HCT116 (cell line): ENCODE results near the gene PC. TPM values are rescaled to one million over a fixed set of nuclear protein-coding genes. Genes with fewer than 3 reads are reported as not detected.

ENCODE experiments used
- ATAC-seq: fragments of 200-7000 bp; cut with Tn5 transposase; 2 replicates; pipeline ENCODE4 v1.9.1; 2020; ENCODE audit warnings: mild to moderate bottlenecking, moderate library complexity
- BruUV-seq: library from RNA; stranded (reverse); fragments of 400-500 nt; replicated peaks from 2 replicates; lab custom pipeline; 2021; lab: Mats Ljungman, UMichigan
- CTCF ChIA-PET: fragments of 300-600 bp; sonication (Branson Sonifier 250); formaldehyde crosslinking; loops from one replicate; lab custom pipeline; 2021; ENCODE audit warnings: antibody characterized with exemption; lab: Charles Lee
- POLR2A ChIA-PET: fragments of 300-600, 350-600 bp; sonication (Branson Sonifier 250); formaldehyde crosslinking; loops from one replicate; lab custom pipeline; 2021; ENCODE audit warnings: antibody characterized with exemption; lab: Charles Lee
- RAD21 ChIA-PET, 2 experiments: fragments of 300-600 bp; sonication (Branson Sonifier 250); formaldehyde crosslinking; loops; one replicate each; lab custom pipeline; 2023; ENCODE audit warnings: low total read pairs in 2 of 2; ENCODE audit not compliant: uncharacterized antibody in 2 of 2, unreplicated experiment in 2 of 2, low non-redundant PET in 1 of 2; lab: Charles Lee
- DNase-seq: peaks from one replicate; pipeline ENCODE4 v3.0.0-alpha.2; 2010; ENCODE audit warnings: low read depth, low spot score
- H2AFZ ChIP-seq: fragments of 200-600 bp; shearing (Covaris generic), sonication (generic); 2 replicates; pipeline ENCODE4 v1.6.1; 2017; ENCODE audit warnings: low read depth, mixed run types, mixed read lengths, antibody characterized with exemption, low read length; ENCODE audit not compliant: poor library complexity, severe bottlenecking
- H3K27ac ChIP-seq: 2 replicates; pipeline ENCODE4 v1.5.1; 2012; ENCODE audit warnings: low read depth, low read length
- H3K27me3 ChIP-seq: fragments of 200-600 bp; sonication (generic); 2 replicates; pipeline ENCODE4 v1.6.1; 2016; ENCODE audit warnings: mixed run types, low read length, mixed read lengths; ENCODE audit not compliant: insufficient read depth
- H3K36me3 ChIP-seq, 2 experiments: fragments of 200-500 bp in 1 of 2; fragments of 200-600 bp in 1 of 2; sonication (Bioruptor generic) in 1 of 2; sonication (generic) in 1 of 2; 2 replicates each; pipeline versions ENCODE4 v1.5.1 to v1.6.1; 2014 to 2016; ENCODE audit warnings: low read length in 2 of 2, inconsistent platforms in 1 of 2, mixed read lengths in 1 of 2, mixed run types in 1 of 2; ENCODE audit not compliant: insufficient read depth in 2 of 2, control insufficient read depth in 1 of 2
- H3K4me1 ChIP-seq, 2 experiments: fragments of 200-600 bp in 1 of 2; sonication (generic) in 1 of 2; 2 replicates each; pipeline versions ENCODE4 v1.5.1 to v1.6.1; 2012 to 2017; ENCODE audit warnings: low read length in 2 of 2, inconsistent platforms in 1 of 2, mild to moderate bottlenecking in 1 of 2, mixed read lengths in 1 of 2, mixed run types in 1 of 2, moderate library complexity in 1 of 2; ENCODE audit not compliant: insufficient read depth in 2 of 2, control insufficient read depth in 1 of 2
- H3K4me2 ChIP-seq: fragments of 200-600 bp; sonication (generic); 2 replicates; pipeline ENCODE4 v1.6.1; 2017; ENCODE audit warnings: mixed run types, low read length, mixed read lengths
- H3K4me3 ChIP-seq, 2 experiments: fragments of 200-600 bp in 1 of 2; sonication (generic) in 1 of 2; replicated peaks in 1 of 2; 2 replicates each; pipeline ENCODE4 v1.5.1; 2011 to 2016; ENCODE audit warnings: low read length in 2 of 2, control low read depth in 1 of 2, low read depth in 1 of 2, mild to moderate bottlenecking in 1 of 2, mixed read lengths in 1 of 2, mixed run types in 1 of 2
- H3K79me2 ChIP-seq: fragments of 200-600 bp; sonication (generic); 2 replicates; pipeline ENCODE4 v1.6.1; 2017; ENCODE audit warnings: mild to moderate bottlenecking, mixed run types, low read length, moderate library complexity, mixed read lengths; ENCODE audit not compliant: insufficient read depth
- H3K9ac ChIP-seq: fragments of 200-600 bp; sonication (generic); 2 replicates; pipeline ENCODE4 v1.6.1; 2016; ENCODE audit warnings: low read length, mixed read lengths
- H3K9me2 ChIP-seq: fragments of 200-600 bp; sonication (generic), shearing (Covaris generic); 2 replicates; pipeline ENCODE4 v1.6.1; 2017; ENCODE audit warnings: mixed run types, mild to moderate bottlenecking, moderate library complexity; ENCODE audit not compliant: insufficient read depth
- H3K9me3 ChIP-seq, 2 experiments: fragments of 200-500 bp in 1 of 2; fragments of 200-600 bp in 1 of 2; sonication (Bioruptor generic) in 1 of 2; sonication (generic) in 1 of 2; 2 replicates each; pipeline ENCODE4 v1.6.1; 2014 to 2017; ENCODE audit warnings: low read length in 2 of 2, mixed read lengths in 2 of 2, inconsistent platforms in 1 of 2, low read depth in 1 of 2, mild to moderate bottlenecking in 1 of 2, mixed run types in 1 of 2, moderate library complexity in 1 of 2; ENCODE audit not compliant: control insufficient read depth in 1 of 2, insufficient read depth in 1 of 2
- H4K20me1 ChIP-seq: fragments of 200-600 bp; sonication (generic), shearing (Covaris generic); 2 replicates; pipeline ENCODE4 v1.6.1; 2017; ENCODE audit warnings: mixed run types, mild to moderate bottlenecking, moderate library complexity; ENCODE audit not compliant: insufficient read depth
- EZH2 ChIP-seq: fragments of 200-600 bp; sonication (generic); IDR thresholded peaks from 2 replicates; pipeline ENCODE4 v1.6.1; 2017; ENCODE audit warnings: antibody characterized with exemption, mixed run types
- EZH2phosphoT487 ChIP-seq: fragments of 200-600 bp; IDR thresholded peaks from 2 replicates; pipeline ENCODE4 v1.6.1; 2018; ENCODE audit warnings: antibody characterized with exemption, borderline replicate concordance
- JUND ChIP-seq: IDR thresholded peaks from 2 replicates; pipeline ENCODE4 v1.6.1; 2012
- POLR2A ChIP-seq: IDR thresholded peaks from 2 replicates; pipeline ENCODE4 v1.7.0; 2011; ENCODE audit warnings: borderline replicate concordance; ENCODE audit not compliant: insufficient read depth, insufficient read length; ENCODE audit errors: extremely low read depth
- SRF ChIP-seq: IDR thresholded peaks from 2 replicates; pipeline ENCODE4 v1.6.1; 2012; ENCODE audit warnings: low read depth
- intact Hi-C: fragments of 100-400 bp; cut with micrococcal nuclease; formaldehyde crosslinking; loops from 2 replicates; pipeline ENCODE4 v1.10.0; 2022
- total RNA-seq: library from RNA; stranded (reverse); gene quantifications from one replicate; pipeline ENCODE4 v1.2.1, GENCODE V29; 2021; ENCODE audit not compliant: unreplicated experiment
- TF ChIP-seq, protein P1 (sequence below): IDR thresholded peaks from 2 replicates; pipeline ENCODE4 v1.6.1; 2012; ENCODE audit warnings: low read depth

Gene PC
- total RNA-seq, 1 experiment from 2014 or later: 24.1 TPM

DNA sequence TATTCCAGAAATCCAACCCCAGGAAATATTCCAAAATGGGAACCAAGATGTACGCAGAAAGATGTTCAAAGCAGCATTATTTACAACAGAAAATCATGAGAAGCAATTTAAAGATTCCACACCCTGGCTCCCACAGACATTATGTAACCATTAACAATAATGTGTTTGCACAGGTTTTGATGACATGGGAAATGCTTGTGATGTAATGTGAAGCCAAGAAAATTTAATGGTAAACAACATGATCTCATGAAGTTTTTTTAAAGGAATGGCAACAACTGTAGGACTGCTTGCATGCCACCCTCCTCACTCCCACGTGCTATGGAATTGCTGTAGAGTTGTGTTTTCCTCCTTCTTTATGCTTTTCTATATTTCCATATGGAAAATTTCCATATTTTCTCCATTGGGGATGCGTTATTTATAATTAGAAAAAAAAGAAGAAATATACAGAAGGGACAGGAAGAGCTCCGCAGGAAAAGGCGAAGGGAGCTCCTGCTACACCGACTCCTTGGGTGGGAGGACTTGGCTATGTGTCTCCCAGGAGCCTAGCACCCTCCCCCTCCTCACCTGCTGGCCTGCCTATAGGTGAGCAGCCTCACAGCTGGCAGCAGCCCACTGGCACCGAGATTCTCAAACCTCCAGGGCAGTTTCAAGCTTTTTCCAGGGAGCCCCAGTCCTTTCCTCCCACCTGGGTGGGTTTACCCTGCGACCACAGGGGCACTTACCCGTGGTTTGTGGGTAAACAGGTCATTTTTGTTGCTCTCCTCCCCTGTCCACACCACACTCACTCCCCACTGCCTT, 80.4 kb downstream of the PC start:
- H3K9ac ChIP-seq: no peak overlapping the region
- TF ChIP-seq EZH2phosphoT487: no peak
- no peak for TF ChIP-seq SRF
- no peak for TF ChIP-seq POLR2A
- no peak for TF ChIP-seq EZH2
- TF ChIP-seq, all 23 proteins: peak for 0
- Histone ChIP-seq H3K27ac (no peak overlapping the region), H4K20me1 (no peaks in the 10 kb centered on the region), H2AFZ (no peak overlapping the region), H3K27me3 (no peaks in the 10 kb centered on the region), H3K4me2 (no peak overlapping the region), H3K9me3 (no peaks in the 10 kb centered on the region), H3K4me1 (peaks cover 28 to 31% of the 10 kb centered on the region in 2 experiments), H3K79me2 (no peaks in the 10 kb centered on the region), H3K9me2 (no peaks in the 10 kb centered on the region), H3K4me3 (no peak overlapping the region), H3K36me3 (no peaks in the 10 kb centered on the region)
- ATAC-seq (no peak), DNase-seq (no peak)
- BruUV-seq: no TSS peak
- intact Hi-C loops: no loop called here
- ChIA-PET POLR2A (no interaction called here), CTCF (interaction anchor here (0.5 to 3.4 kb wide), 2 partner anchors 11 to 66 kb away, joined by 3 to 8 read pairs; no protein-coding TSS in a partner anchor), RAD21 (no interaction called here)

DNA sequence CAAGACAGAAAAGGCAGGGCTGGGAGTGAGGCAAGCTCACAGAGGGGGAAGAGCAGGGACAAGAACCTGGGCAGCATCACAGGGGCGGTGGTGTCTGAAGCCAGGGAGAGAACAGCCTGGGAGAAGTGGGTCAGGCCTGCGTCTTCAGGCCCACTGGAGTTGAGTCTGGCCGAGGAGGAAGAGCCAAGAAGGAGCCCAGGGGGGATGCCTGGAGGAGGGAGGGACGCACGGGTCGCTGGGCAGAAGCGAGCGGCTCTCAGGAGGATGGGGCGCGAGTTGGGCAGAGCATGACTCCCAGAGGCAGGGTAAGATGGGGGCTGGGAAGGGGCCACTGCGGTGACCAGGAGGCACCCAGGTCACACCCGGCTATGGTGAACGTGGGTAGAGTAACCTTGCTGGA, 82.8 kb downstream of the PC start:
- no peaks in the 10 kb centered on the region for H3K27me3 ChIP-seq
- H3K9me3 ChIP-seq: no peaks in the 10 kb centered on the region
- ChIA-PET POLR2A (no interaction called here), RAD21 (no interaction called here), CTCF (no interaction called here)
- TF ChIP-seq EZH2: no peak
- no peak for TF ChIP-seq JUND
- TF ChIP-seq, protein P1, sequence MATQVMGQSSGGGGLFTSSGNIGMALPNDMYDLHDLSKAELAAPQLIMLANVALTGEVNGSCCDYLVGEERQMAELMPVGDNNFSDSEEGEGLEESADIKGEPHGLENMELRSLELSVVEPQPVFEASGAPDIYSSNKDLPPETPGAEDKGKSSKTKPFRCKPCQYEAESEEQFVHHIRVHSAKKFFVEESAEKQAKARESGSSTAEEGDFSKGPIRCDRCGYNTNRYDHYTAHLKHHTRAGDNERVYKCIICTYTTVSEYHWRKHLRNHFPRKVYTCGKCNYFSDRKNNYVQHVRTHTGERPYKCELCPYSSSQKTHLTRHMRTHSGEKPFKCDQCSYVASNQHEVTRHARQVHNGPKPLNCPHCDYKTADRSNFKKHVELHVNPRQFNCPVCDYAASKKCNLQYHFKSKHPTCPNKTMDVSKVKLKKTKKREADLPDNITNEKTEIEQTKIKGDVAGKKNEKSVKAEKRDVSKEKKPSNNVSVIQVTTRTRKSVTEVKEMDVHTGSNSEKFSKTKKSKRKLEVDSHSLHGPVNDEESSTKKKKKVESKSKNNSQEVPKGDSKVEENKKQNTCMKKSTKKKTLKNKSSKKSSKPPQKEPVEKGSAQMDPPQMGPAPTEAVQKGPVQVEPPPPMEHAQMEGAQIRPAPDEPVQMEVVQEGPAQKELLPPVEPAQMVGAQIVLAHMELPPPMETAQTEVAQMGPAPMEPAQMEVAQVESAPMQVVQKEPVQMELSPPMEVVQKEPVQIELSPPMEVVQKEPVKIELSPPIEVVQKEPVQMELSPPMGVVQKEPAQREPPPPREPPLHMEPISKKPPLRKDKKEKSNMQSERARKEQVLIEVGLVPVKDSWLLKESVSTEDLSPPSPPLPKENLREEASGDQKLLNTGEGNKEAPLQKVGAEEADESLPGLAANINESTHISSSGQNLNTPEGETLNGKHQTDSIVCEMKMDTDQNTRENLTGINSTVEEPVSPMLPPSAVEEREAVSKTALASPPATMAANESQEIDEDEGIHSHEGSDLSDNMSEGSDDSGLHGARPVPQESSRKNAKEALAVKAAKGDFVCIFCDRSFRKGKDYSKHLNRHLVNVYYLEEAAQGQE: no peak
- BruUV-seq: no TSS peak
- no peak overlapping the region for H3K27ac ChIP-seq
- no peaks in the 10 kb centered on the region for H3K9me2 ChIP-seq
- H3K9ac ChIP-seq: no peak overlapping the region
- peaks cover 4 to 7% of the 10 kb centered on the region in 2 experiments for H3K4me1 ChIP-seq
- H2AFZ ChIP-seq: no peak overlapping the region
- intact Hi-C loops: no loop called here
- no peak overlapping the region for H3K4me3 ChIP-seq
- no peak overlapping the region for H3K4me2 ChIP-seq
- H3K79me2 ChIP-seq: no peaks in the 10 kb centered on the region
- no peaks in the 10 kb centered on the region for H3K36me3 ChIP-seq
- no peaks in the 10 kb centered on the region for H4K20me1 ChIP-seq
- ATAC-seq (no peak), DNase-seq (no peak)
